Peyer's patch (tissue), 4 donors: Measurements from ENCODE around the gene PIP4K2C.

Source experiments
- POLR2A ChIP-seq, 2 donors: fragments of 450-650 bp; IDR thresholded peaks; one replicate each; pipeline ENCODE4 v1.5.1; 2017; ENCODE audit warnings: antibody characterized with exemption in 2 of 2, mild to moderate bottlenecking in 2 of 2, moderate library complexity in 2 of 2
- TF ChIP-seq, protein P1 (sequence below), 6 experiments: fragments of 450-650 bp in 4 of 6; fragments of 200-600 bp in 2 of 6; sonication (generic) in 1 of 6; IDR thresholded peaks; one replicate each; pipeline ENCODE4 v1.5.1; 2017 to 2019; ENCODE audit warnings: antibody characterized with exemption in 6 of 6, mild to moderate bottlenecking in 3 of 6, moderate library complexity in 1 of 6

DNA sequence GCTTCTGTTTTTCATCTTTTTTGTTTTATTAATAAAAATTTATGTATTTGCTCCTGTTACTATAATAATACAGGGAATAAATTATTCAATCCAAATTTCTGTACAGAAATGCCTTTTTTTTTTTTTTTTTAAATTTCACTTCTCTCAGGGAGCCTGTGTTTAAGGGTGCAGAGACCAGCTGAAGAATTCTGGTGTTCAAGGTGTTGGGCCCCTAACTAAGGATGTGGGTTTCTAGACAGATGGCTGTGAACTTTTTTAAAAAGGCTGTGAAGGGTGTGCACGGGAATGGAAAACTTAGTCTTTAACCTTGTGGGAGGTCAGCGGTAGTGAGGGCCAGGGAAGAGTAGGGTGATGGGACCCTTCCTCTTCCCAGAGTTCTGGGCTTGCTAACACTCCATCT, 12.3 kb downstream of the PIP4K2C start:
- TF ChIP-seq, protein P1, sequence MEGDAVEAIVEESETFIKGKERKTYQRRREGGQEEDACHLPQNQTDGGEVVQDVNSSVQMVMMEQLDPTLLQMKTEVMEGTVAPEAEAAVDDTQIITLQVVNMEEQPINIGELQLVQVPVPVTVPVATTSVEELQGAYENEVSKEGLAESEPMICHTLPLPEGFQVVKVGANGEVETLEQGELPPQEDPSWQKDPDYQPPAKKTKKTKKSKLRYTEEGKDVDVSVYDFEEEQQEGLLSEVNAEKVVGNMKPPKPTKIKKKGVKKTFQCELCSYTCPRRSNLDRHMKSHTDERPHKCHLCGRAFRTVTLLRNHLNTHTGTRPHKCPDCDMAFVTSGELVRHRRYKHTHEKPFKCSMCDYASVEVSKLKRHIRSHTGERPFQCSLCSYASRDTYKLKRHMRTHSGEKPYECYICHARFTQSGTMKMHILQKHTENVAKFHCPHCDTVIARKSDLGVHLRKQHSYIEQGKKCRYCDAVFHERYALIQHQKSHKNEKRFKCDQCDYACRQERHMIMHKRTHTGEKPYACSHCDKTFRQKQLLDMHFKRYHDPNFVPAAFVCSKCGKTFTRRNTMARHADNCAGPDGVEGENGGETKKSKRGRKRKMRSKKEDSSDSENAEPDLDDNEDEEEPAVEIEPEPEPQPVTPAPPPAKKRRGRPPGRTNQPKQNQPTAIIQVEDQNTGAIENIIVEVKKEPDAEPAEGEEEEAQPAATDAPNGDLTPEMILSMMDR (IDR thresholded peaks at IDR 0.05) = no peak
- no peak for TF ChIP-seq POLR2A (IDR thresholded peaks at IDR 0.05)
